Ammon's horn (tissue), 1 donor: ENCODE results near the gene PTP4A1.

Experiments used
- DNase-seq: peaks from one replicate; pipeline ENCODE4 v3.0.0-alpha.2; 2016; ENCODE audit warnings: low spot score

Gene PTP4A1

DNA sequence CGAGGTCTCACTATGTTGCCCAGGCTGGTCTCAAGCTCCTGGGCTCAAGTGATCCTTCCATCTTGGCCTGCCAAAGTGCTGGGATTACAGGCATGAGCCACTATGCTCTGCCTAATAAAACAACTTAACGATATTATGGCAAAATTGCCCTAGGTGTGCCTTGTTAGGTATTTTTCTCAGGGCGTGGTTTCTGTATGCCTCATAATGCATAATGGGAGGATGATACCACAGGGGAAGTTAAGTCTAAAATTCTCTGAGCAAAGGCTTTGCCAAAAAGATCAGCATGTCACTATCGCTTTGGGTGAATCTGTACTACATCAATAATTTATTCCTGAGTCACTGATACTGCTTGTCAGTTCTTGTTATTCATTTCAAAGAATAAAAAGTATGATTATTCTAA, 15.9 kb upstream of the PTP4A1 start:
- DNase-seq = no peak

DNA sequence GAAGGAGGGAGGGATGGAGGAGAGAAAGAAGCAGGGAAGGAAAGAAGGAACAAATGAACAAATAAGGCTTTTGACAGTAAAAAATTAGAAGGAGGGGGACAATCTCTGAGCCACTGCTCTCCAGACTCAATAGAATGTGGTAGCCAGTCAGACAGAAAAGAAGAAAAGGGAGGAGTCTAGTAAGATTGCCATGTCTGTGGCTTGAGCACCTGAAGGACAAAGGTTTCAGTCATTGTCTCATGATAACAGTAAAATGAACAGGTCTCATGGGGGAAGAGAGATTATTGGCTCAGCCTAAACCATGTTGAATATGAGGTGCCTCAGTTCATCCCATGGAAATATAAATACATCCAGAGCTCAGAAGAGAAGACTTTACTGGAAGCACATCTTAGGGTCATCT, 14.0 kb upstream of the PTP4A1 start:
- no peak for DNase-seq

DNA sequence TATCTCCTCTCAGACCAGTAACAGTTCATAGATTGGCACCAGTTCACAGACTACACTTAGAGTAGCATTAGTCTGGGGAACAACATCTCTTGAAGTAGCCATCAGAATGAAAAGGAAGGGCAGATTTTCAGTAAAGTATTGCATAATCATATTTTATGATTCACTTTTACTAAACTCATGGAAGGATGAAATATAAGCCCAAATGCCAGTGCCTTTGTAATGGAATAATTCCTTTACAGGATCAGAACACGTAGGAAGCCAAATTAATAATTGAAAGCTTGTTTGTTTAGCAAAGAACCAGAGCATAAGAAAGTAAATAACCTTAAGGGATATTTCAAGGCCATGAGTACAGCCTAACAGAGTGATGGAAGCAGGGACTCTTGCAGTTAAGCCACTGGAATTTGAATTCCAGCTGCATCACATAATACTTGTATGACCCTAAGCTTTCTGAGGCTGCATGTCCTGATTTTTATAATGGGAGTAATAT, 11.4 kb upstream of the PTP4A1 start:
- no peak for DNase-seq

DNA sequence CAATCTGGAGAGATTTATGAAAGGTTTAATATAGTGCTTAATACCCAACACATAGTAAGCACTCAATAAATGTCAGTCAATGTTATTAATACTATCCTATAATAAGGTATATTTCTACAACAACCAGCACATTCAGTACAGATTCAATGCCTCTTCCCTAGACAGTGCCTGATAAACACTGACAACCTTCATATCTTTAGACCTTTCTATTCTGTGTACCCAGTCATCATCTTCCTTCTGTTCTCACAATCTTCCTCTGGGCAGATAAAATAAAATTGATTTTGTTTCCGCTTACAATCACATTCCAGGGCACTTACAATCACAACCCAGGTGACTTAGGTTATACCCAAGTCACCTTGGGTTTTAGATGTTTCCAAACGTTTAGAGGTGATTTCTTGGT, 11.0 kb upstream of the PTP4A1 start:
- DNase-seq = no peak

DNA sequence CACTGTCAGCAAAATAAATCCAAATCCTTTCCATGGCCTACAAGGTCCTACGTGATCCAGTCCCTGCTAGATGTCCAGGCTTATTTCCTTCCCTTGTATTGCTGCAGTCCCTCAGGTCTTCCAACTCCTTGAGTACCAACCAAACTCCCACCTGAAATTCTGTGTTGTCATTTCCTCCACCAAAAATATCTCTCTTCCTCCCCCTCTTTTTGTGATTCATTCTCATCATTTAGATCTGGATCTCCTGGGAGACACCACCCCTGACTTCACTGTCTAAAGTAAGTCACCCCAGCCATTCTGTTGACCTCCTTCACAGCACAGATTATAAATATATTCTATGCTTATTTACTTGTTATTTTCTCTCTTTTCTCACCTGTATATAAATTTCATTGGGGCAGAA, 9.0 kb upstream of the PTP4A1 start:
- DNase-seq = no peak

DNA sequence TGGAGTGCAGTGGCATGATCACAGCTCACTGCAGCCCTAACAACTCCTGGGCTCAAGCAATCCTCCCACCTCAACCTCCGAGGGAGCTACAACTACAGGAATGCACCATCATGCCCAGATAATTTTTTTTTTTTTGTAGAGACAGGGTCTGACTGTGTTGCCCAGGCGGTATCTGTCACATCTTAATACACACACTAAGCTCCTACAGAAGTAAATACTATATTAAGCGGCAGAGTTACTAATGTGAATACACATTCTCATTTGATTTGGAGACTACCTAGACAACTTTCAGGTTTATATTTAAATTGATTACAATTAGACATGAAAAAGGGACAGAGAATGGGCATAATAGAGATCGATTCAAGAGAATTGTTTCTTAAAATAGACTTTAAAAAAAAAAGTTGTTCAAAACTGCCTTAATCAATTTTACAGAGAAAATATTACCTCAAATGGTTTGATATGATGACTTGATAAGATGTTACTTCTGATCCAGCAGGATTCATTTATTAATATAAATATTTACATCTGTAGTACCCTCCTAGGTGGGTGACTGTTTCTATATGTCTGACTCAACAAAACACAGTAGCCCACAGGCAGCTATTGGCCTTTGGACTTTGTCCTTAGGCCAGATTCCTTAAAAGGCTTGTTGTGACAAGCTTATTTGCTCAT, 7.1 kb upstream of the PTP4A1 start:
- DNase-seq = no peak

DNA sequence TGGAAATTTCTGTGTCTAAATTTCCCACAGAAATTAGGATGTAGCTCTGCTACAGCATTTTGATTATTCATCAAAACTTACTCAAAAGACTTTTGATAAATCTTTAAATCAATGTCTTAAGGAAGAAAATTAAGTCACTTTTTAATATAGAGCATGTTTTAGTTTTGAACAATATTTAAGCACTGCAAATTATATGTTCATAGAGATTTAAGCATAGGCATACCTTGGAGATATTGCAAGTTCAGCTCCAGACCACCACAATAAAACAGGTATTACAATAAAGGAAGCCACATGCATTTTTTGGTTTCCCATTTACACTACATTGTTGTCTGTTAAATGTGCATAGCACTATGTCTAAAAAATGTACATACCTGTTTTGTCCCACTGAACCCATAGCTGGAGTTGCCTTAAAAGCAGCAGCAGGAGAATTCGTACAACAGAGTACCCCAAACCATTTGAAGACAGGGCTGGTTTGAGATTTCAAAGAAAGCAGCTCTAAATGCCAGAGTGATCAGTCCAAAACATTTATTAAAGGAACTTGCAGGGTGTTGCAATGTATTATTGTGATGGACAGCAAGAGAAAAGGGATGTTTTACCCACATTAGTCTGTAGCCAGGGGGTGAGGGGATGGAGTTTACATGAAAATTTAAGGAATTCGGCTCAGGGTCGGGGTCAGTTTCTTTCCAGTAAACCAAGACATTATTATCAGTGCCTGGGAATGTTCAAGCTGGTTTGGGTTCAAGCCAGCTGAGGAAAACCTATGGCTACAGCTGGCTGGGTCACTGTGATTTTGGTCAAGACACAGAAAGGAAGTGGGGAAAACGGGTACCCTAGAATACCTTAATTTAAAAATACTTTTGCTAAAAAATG, 6.3 kb upstream of the PTP4A1 start:
- no peak for DNase-seq

DNA sequence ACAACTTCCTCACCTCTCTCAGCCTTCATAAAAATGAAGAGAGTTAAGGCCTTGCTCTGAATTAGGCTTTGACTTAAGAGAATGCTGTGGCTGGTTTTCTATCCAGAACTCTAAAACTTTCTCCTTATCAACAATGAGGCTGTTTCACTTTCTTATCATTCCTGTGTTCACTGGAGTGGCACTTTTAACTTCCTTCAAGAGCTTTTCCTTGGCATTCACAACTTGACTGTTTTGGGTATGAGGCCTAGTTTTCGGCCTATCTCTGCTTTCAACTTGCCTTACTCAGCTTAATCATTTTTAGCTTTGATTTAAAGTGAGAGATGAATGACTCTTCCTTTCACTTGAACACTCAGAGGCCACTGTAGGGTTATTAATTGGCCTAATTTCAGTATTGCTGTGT, 4.3 kb upstream of the PTP4A1 start:
- DNase-seq = no peak

DNA sequence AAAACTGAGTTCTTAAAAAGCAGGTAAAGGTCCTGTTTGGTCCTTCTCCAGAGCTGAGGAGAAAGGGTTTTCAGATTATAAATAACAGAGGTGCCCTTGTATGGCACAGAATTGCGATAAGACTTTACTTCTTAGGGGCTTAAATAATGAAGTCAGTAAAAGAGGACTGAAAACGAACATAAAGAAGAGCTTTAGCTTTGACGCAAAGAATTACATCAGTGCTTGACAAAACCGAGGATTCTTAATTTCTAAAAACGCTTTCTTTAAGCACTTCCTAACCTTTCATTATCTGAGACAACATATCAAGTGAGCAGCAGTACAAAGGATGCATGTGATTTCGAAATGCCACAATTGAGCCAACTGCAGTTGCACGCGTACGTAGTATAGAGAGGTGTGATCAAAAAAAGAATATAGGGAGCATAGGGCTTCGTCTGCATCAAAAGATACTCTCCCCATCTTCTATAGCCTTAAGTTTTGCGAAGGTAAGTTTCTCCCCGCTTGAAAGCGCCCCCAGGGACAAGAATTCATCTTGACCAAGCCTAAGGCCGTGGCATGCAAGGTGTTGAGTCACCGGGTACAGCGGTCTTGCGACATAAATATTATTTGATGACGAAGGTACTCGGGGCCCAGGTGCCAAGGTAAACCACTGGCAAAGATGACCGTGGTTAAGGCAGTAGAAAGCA, 778 bp upstream of the PTP4A1 start:
- DNase-seq = no peak

DNA sequence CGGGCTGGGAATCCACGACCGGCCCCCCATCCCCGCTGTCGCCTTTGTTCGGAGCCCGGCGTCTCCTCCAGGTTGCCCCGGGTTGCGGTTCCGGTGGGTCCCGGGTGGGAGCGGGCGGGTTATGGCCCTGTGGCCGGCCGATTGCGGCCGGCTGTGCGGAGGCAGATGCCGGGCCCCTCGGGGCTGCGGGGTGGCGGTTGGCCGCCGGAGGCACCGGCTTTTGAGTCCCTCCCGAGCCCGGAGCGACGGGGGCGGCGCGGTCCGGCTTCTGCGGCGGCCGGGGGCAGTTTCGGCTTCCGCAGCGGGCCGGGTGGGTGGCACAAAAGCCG, 431 bp downstream of the PTP4A1 start:
- no peak for DNase-seq

DNA sequence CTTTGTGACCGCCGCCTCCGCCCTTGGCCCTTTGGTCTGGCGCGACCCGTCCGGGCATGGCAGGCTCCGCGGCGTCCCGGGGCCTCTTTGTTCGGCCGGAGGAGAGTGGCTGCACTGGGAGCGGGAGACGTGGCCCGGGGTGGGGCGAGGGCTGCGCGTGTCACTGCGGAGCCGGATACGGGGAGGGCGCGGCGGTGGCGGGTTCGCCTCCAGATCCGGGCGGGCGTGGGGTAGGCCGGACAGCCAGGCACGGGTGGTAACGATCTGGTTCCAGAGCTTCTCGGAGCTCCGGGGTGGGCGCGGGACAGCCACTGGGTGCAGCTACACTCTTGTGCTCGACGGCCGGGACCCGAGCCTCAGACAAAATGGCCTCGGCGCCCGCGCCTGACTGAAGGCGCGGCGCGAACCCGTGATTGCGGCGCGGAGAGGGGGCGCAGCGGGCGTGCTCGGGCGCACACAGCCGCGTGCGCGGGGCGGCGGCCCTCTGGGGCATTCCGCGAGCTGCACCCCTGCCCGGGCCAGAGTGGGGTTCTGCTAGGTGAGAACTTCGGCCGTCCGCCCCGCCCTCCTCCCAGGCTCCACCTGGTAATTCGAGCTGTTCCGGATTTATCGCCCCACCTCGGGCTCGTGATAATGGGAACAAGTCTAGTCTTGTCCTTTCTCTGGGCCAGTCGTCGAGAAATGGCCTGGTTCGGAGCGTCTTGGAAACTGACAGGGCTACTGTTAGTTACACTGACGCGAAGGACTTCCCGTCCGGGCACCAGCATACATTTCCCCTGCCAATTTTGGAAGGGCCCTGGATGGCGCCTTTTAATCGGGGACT, 1.0 kb downstream of the PTP4A1 start:
- DNase-seq = peak; percentile 63

DNA sequence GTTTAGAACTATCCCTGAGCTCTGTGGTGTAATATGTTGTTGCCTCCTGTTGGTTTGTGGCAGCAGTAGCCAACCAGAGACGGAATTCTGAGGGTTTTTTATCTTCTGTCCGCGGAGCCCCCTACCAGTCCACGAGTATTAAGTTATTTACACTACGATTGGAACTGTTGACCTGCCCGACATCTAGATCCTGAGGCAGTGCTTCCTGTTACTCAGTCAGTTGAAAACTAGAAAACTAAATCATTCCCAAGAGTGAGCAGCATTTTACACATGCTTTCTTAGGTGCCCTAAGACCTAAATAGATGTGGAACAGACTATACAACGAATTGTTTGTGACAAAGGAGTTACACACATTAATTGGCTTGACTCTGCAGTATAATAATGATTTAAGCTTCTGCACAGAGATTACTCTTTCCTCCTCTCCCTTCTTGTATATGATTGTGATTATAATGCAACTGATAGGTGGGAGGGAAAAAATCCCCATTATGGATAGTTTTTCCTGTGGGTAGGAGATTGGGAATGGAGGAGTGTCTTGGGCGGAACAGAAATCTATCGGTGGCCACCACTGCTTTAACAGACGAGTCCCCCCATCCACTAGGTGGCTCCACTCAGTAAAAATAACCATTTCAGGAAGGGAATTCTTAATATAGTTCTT, 1.7 kb downstream of the PTP4A1 start:
- no peak for DNase-seq

DNA sequence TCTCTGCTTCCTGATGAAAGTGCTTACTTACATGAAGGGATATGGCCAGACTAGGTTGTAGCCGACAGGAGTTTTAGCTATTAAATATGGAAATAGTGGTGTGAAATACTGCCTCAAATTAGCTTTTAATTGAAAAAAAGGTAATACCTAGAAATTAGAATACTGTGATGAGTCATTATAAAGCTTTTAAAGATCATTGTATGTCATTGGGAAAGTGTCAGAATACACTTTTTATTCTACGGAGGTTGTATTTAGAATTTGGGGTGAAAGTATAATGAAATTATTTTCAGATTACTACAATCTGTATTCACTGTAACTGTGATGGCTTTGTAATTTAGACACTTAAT, 2.2 kb downstream of the PTP4A1 start:
- DNase-seq = no peak

DNA sequence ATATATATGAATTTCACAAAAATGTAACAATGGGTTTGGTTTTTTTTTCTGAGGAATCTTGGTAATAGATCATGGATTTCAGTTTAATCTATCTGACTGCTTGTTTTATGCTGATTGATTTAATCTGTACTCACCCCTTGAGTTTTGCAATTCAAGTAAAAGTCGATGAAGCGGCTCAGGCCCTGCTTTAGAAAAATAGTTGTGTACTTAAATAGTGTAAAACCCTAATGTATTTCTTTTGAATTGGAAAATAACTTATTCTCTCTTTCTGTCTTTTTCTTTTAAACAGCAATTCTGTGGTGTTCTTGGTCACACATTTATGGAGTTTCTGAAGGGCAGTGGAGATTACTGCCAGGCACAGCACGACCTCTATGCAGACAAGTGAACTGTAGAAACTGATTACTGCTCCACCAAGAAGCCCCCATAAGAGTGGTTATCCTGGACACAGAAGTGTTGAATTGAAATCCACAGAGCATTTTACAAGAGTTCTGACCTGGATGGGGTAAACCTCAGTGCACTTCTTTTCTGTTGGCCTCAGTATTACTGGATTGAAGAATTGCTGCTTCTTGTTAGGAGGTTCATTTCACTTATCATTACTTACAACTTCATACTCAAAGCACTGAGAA, 4.0 kb downstream of the PTP4A1 start:
- DNase-seq = no peak

DNA sequence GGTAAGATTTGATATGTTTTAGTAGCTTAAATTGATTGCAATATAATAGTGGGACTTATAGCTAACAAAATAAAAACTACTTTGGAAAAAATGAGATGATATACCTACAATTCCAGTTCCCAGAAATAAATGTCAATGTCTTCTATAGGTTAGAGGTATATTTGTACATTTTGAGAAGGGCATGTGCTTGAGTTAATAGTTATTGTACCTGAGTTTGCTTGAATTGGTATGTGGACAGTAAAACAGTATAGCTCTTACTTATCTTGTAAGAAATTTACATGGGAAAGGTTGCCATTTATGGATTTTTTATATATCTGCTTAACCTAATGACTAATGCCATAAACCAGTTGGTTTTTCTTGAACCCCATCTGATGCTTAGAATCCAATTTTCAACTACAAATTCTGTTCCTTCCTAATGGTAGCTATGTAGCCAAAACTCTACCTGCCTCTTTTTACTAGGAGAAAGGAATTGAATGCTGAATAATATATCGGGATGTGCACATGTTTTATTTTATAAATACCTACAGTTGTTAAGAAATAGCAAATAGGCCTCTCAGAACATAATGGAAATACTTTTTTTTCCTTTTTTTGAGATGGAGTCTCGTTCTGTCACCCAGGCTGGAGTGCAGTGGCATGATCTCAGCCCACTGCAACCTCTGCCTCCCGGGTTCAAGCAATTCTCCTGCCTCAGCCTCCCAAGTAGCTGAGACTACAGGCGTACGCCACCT, 4.9 kb downstream of the PTP4A1 start:
- no peak for DNase-seq

DNA sequence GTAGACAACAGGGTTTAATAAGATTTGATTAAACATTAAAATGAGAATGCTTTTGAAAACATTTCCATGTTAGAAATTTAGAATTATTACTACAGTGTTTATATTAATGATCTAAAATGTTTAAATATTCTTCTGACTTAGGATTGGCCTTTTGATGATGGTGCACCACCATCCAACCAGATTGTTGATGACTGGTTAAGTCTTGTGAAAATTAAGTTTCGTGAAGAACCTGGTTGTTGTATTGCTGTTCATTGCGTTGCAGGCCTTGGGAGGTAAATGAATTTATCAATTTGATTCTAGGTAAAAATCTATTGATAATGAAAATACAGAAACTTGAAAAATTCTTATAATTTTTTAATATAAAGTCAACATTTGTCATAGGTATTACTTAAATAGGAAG, 6.5 kb downstream of the PTP4A1 start:
- no peak for DNase-seq

DNA sequence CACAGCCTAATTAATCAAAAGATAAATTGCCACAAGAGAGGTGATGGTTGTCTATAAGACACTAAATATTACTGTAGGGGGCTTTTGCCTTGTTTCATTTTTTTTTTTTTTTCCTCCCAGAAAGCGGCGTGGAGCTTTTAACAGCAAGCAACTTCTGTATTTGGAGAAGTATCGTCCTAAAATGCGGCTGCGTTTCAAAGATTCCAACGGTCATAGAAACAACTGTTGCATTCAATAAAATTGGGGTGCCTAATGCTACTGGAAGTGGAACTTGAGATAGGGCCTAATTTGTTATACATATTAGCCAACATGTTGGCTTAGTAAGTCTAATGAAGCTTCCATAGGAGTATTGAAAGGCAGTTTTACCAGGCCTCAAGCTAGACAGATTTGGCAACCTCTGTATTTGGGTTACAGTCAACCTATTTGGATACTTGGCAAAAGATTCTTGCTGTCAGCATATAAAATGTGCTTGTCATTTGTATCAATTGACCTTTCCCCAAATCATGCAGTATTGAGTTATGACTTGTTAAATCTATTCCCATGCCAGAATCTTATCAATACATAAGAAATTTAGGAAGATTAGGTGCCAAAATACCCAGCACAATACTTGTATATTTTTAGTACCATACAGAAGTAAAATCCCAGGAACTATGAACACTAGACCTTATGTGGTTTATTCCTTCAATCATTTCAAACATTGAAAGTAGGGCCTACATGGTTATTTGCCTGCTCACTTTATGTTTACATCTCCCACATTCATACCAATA, 7.8 kb downstream of the PTP4A1 start:
- DNase-seq = no peak

DNA sequence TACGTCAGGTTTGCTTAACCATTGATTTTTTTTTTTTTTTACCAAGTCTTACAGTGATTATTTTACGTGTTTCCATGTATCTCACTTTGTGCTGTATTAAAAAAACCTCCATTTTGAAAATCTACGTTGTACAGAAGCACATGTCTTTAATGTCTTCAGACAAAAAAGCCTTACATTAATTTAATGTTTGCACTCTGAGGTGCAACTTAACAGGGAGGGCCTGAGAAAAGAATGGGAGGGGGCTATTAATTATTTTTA, 8.4 kb downstream of the PTP4A1 start:
- no peak for DNase-seq

DNA sequence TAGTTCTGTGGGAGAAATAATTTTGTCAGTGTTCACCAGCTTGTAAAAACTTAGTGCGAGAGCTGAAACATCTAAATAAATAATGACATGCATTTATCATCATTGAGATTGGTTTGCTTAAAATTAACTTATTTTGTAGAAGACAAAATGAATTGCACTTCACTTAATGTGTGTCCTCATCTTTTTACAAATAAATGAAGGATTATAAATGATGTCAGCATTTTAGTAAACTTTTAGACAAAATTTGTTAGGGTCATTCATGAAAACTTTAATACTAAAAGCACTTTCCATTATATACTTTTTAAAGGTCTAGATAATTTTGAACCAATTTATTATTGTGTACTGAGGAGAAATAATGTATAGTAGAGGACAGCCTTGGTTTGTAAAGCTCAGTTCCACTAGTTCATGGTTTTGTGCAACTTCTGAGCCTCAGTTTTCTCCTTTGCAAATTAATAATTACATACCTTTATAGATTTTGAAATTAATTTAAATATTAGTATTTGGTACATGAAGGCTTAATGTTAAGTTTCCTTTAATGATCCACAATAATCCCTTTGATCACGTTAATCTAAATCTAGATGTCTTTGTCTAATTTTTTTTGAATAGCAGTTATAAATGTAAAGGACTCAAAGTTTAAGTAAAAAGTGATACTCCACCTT, 9.2 kb downstream of the PTP4A1 start:
- DNase-seq = no peak
